ENCODE data around the gene VAT1L. TPM values are rescaled to one million over a fixed set of nuclear protein-coding genes. Genes with fewer than 3 reads are reported as not detected.

The VAT1L gene
- total and polyA plus RNA-seq, 3 experiments from 2014 or later = not detected

GRCh38 chr16:78002915-78003538 is 214.7 kb downstream of the VAT1L start:
- H3K27ac ChIP-seq (ENCODE audit: low read depth, low read length) = no peak overlapping the region
- H3K36me3 ChIP-seq (ENCODE audit: insufficient read depth, low read length) = no peaks in the 10 kb centered on the region
- no peak overlapping the region for H3K4me3 ChIP-seq (ENCODE audit: low read length)
- CTCF ChIA-PET = interaction anchor here (0.7 to 2.0 kb wide), 11 partner anchors 8 to 332 kb away, joined by 3 to 10 read pairs (median 4); partner anchors contain the start of gene WWOX
- Mint-ChIP-seq H3K4me1 (no peaks in the 10 kb centered on the region), H3K27ac (peak overlapping the region in 1 of 8 donors; percentile 6), H3K4me3 (peak overlapping the region in 1 of 7 donors; percentile 6), H3K27me3 (peaks cover 5 to 19% of the 10 kb centered on the region in 2 donors), H3K36me3 (no peaks in the 10 kb centered on the region), H3K9me3 (no peaks in the 10 kb centered on the region)
- H3K9me3 ChIP-seq (ENCODE audit: low read length) = no peaks in the 10 kb centered on the region
- H3K27me3 ChIP-seq (ENCODE audit: insufficient read depth, low read length, poor library complexity, severe bottlenecking) = no peaks in the 10 kb centered on the region
- POLR2A ChIA-PET = interaction anchor here (1.0 kb wide), 1 partner anchor 96 kb away, joined by 3 read pairs; the partner anchor contains the start of gene WWOX
- no peaks in the 10 kb centered on the region for H3K4me1 ChIP-seq (ENCODE audit: insufficient read depth, low read length)
- DNase-seq = peak; percentile 25 to 63 (median 27)

DNA sequence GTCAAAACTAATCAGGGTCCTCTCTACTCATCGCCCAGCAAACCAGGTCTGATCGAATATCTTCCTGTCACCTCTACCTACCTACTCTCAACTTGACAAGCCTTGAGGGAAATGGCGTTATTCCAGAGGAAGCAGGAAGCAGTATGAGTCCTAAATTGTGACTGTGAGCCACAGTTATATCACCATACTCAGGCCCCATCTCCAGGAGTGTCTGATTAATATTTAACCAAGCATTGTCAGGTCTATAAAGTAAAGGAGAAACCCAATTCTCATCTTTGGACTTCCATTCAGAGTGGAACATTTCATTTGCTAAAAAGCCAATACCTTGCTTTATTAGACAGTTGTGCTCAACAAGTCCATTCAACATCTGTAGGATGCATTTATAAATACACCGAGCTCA is 216.2 kb downstream of the VAT1L start:
- Histone ChIP-seq H3K27me3 (ENCODE audit: insufficient read depth, low read length, poor library complexity, severe bottlenecking) (no peaks in the 10 kb centered on the region), H3K36me3 (ENCODE audit: insufficient read depth, low read length) (no peaks in the 10 kb centered on the region), H3K27ac (ENCODE audit: low read depth, low read length) (no peak overlapping the region), H3K9me3 (ENCODE audit: low read length) (no peaks in the 10 kb centered on the region), H3K4me3 (ENCODE audit: low read length) (no peak overlapping the region), H3K4me1 (ENCODE audit: insufficient read depth, low read length) (no peaks in the 10 kb centered on the region)
- Mint-ChIP-seq H3K27ac (no peak overlapping the region), H3K27me3 (peaks cover 3 to 9% of the 10 kb centered on the region in 2 donors), H3K9me3 (no peaks in the 10 kb centered on the region), H3K4me3 (no peak overlapping the region), H3K4me1 (no peaks in the 10 kb centered on the region), H3K36me3 (no peaks in the 10 kb centered on the region)
- no peak for DNase-seq
- ChIA-PET CTCF (interaction anchor here (2.0 kb wide), 1 partner anchor 12 kb away, joined by 6 read pairs; no protein-coding TSS in a partner anchor), POLR2A (no interaction called here)

DNA sequence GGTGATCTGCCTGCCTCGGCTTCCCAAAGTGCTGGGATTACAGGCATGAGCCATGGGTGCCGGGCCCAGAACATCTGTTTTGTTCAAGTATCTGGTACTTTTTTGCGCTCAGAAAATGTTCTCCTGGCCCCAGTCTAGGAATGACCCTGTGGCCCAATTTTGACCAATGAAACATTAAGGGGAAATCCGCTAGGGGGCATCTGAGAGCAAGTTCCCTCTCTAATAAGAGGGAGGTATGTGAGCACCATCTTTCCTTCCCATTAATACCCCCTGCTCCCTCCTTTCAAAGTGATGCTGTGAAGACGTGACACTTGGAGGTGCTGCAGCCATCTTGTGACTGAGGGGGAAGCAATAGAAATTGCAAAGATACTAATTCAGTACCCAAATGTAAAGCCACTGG is 217.5 kb downstream of the VAT1L start:
- H3K4me3 ChIP-seq (ENCODE audit: low read length) = no peak overlapping the region

DNA sequence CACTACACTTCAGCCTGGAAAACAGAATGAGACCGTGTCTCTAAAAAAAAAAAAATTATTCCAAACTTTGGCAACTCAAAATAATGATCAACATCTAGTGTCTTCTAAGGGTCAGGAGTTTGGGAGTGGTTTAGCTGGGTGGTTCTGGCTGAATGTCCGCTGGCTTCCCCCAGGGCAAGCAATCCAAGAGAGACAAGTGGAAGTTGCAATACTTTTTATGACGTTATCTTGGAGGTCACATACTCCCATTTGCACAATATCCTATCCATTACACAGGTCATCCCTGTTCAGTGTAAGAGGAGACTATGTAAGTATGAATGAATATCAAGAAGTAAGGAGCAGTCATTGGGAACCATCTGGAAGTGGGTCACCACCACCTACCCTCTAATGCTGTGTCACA is 218.8 kb downstream of the VAT1L start:
- H3K4me1 ChIP-seq (ENCODE audit: insufficient read depth, low read length) = no peaks in the 10 kb centered on the region
- H3K36me3 ChIP-seq (ENCODE audit: insufficient read depth, low read length) = no peaks in the 10 kb centered on the region
- no peak overlapping the region for H3K4me3 Mint-ChIP-seq
- H3K36me3 Mint-ChIP-seq = no peaks in the 10 kb centered on the region
- POLR2A ChIA-PET = no interaction called here
- DNase-seq = no peak
- H3K9me3 Mint-ChIP-seq = no peaks in the 10 kb centered on the region
- no peaks in the 10 kb centered on the region for H3K4me1 Mint-ChIP-seq
- CTCF ChIA-PET = no interaction called here
- H3K4me3 ChIP-seq (ENCODE audit: low read length) = no peak overlapping the region
- H3K27me3 Mint-ChIP-seq = peaks cover 2 to 9% of the 10 kb centered on the region in 2 donors
- no peak overlapping the region for H3K27ac ChIP-seq (ENCODE audit: low read depth, low read length)
- no peaks in the 10 kb centered on the region for H3K27me3 ChIP-seq (ENCODE audit: insufficient read depth, low read length, poor library complexity, severe bottlenecking)
- no peak overlapping the region for H3K27ac Mint-ChIP-seq
- no peaks in the 10 kb centered on the region for H3K9me3 ChIP-seq (ENCODE audit: low read length)

More for the DNA sequence above, 217.5 kb downstream of the VAT1L start:
- H3K36me3 ChIP-seq (ENCODE audit: insufficient read depth, low read length) = no peaks in the 10 kb centered on the region
- no peaks in the 10 kb centered on the region for H3K4me1 Mint-ChIP-seq
- H3K4me3 Mint-ChIP-seq = no peak overlapping the region
- no peaks in the 10 kb centered on the region for H3K27me3 ChIP-seq (ENCODE audit: insufficient read depth, low read length, poor library complexity, severe bottlenecking)
- H3K9me3 ChIP-seq (ENCODE audit: low read length) = no peaks in the 10 kb centered on the region
- ChIA-PET POLR2A (no interaction called here), CTCF (no interaction called here)
- H3K27ac Mint-ChIP-seq = no peak overlapping the region
- no peaks in the 10 kb centered on the region for H3K36me3 Mint-ChIP-seq
- no peaks in the 10 kb centered on the region for H3K4me1 ChIP-seq (ENCODE audit: insufficient read depth, low read length)
- no peaks in the 10 kb centered on the region for H3K9me3 Mint-ChIP-seq
- no peak overlapping the region for H3K27ac ChIP-seq (ENCODE audit: low read depth, low read length)
- no peak for DNase-seq
- peaks cover 2 to 9% of the 10 kb centered on the region in 2 donors for H3K27me3 Mint-ChIP-seq

- H3K4me1 Mint-ChIP-seq = no peaks in the 10 kb centered on the region
- no peak within 1 kb of the TSS for H3K27ac Mint-ChIP-seq
- no peaks in the 10 kb centered on the region for H3K9me3 Mint-ChIP-seq
- H3K27me3 Mint-ChIP-seq = peaks cover 5 to 35% of the 10 kb centered on the region in 2 donors
- POLR2A ChIA-PET = no interaction called here
- no peaks in the 10 kb centered on the region for H3K36me3 Mint-ChIP-seq
- H3K36me3 ChIP-seq (ENCODE audit: insufficient read depth, low read length) = no peaks in the 10 kb centered on the region
- no peak for DNase-seq
- H3K4me3 ChIP-seq (ENCODE audit: low read length) = no peak within 1 kb of the TSS
- H3K27me3 ChIP-seq (ENCODE audit: insufficient read depth, low read length, poor library complexity, severe bottlenecking) = no peaks in the 10 kb centered on the region
- CTCF ChIA-PET = no interaction called here
- H3K4me1 ChIP-seq (ENCODE audit: insufficient read depth, low read length) = no peaks in the 10 kb centered on the region
- no peak within 1 kb of the TSS for H3K4me3 Mint-ChIP-seq
- no peaks in the 10 kb centered on the region for H3K9me3 ChIP-seq (ENCODE audit: low read length)
- no peak within 1 kb of the TSS for H3K27ac ChIP-seq (ENCODE audit: low read depth, low read length)
Observed at GRCh38 chr16:78022347-78023060, 234.1 kb downstream of the VAT1L start, which contains the start of gene CLEC3A. CLEC3A (plus strand) TSS chr16:78022548; CDS start chr16:78022627, 79 bp downstream.

GRCh38 chr16:78024159-78024558 is 235.8 kb downstream of the VAT1L start:
- ChIA-PET POLR2A (no interaction called here), CTCF (no interaction called here)
- DNase-seq = no peak
- H3K4me1 ChIP-seq (ENCODE audit: insufficient read depth, low read length) = no peaks in the 10 kb centered on the region
- no peak overlapping the region for H3K4me3 ChIP-seq (ENCODE audit: low read length)
- Mint-ChIP-seq H3K4me3 (no peak overlapping the region), H3K27ac (no peak overlapping the region), H3K36me3 (no peaks in the 10 kb centered on the region), H3K9me3 (no peaks in the 10 kb centered on the region), H3K4me1 (no peaks in the 10 kb centered on the region), H3K27me3 (peaks cover 2 to 37% of the 10 kb centered on the region in 2 donors)
- no peak overlapping the region for H3K27ac ChIP-seq (ENCODE audit: low read depth, low read length)
- H3K36me3 ChIP-seq (ENCODE audit: insufficient read depth, low read length) = no peaks in the 10 kb centered on the region
- H3K27me3 ChIP-seq (ENCODE audit: insufficient read depth, low read length, poor library complexity, severe bottlenecking) = no peaks in the 10 kb centered on the region
- H3K9me3 ChIP-seq (ENCODE audit: low read length) = no peaks in the 10 kb centered on the region

DNA sequence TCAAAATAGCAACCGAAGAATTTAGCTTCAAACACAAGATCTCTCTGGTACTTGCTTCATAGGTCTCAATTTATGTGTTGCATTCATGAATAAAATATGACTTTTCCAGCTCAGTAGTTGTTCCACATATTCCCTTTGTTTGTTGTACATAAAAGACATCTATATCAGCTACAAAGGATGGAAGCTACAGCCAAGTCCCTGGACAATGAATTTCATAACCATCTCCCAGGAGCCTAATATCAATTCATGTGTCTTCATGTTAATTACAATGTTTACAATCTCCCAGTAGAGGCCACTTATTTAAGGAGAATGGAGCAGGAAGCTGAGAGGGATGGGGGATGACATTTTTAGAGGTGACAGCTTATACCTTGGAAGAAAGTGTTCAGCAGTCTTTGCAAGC is 237.3 kb downstream of the VAT1L start:
- Histone ChIP-seq H3K36me3 (ENCODE audit: insufficient read depth, low read length) (no peaks in the 10 kb centered on the region), H3K9me3 (ENCODE audit: low read length) (no peaks in the 10 kb centered on the region), H3K4me1 (ENCODE audit: insufficient read depth, low read length) (no peaks in the 10 kb centered on the region), H3K27ac (ENCODE audit: low read depth, low read length) (no peak overlapping the region), H3K27me3 (ENCODE audit: insufficient read depth, low read length, poor library complexity, severe bottlenecking) (no peaks in the 10 kb centered on the region), H3K4me3 (ENCODE audit: low read length) (no peak overlapping the region)
- POLR2A ChIA-PET = no interaction called here
- H3K9me3 Mint-ChIP-seq = no peaks in the 10 kb centered on the region
- no peak for DNase-seq
- no peak overlapping the region for H3K4me3 Mint-ChIP-seq
- no peak overlapping the region for H3K27ac Mint-ChIP-seq
- CTCF ChIA-PET = interaction anchor here (2.1 kb wide), 1 partner anchor 23 kb away, joined by 6 read pairs; no protein-coding TSS in a partner anchor
- H3K27me3 Mint-ChIP-seq = peaks cover 0 to 42% of the 10 kb centered on the region in 2 donors
- H3K36me3 Mint-ChIP-seq = no peaks in the 10 kb centered on the region
- H3K4me1 Mint-ChIP-seq = no peaks in the 10 kb centered on the region

- H3K36me3 Mint-ChIP-seq = no peaks in the 10 kb centered on the region
- H3K4me3 ChIP-seq (ENCODE audit: low read length) = no peak overlapping the region
- no peaks in the 10 kb centered on the region for H3K36me3 ChIP-seq (ENCODE audit: insufficient read depth, low read length)
- CTCF ChIA-PET = interaction anchor here (1.1 kb wide), 1 partner anchor 24 kb away, joined by 3 read pairs; no protein-coding TSS in a partner anchor
- H3K27ac Mint-ChIP-seq = no peak overlapping the region
- peaks cover 0 to 36% of the 10 kb centered on the region in 2 donors for H3K27me3 Mint-ChIP-seq
- DNase-seq = no peak
- no peaks in the 10 kb centered on the region for H3K27me3 ChIP-seq (ENCODE audit: insufficient read depth, low read length, poor library complexity, severe bottlenecking)
- no peak overlapping the region for H3K27ac ChIP-seq (ENCODE audit: low read depth, low read length)
- no peak overlapping the region for H3K4me3 Mint-ChIP-seq
- no peaks in the 10 kb centered on the region for H3K4me1 ChIP-seq (ENCODE audit: insufficient read depth, low read length)
- POLR2A ChIA-PET = no interaction called here
- no peaks in the 10 kb centered on the region for H3K4me1 Mint-ChIP-seq
- H3K9me3 ChIP-seq (ENCODE audit: low read length) = no peaks in the 10 kb centered on the region
- no peaks in the 10 kb centered on the region for H3K9me3 Mint-ChIP-seq
Observed at GRCh38 chr16:78028018-78028417, 239.7 kb downstream of the VAT1L start.
